ENCODE data around the gene CIAO2A.

The CIAO2A gene

GRCh38 chr15:64037966-64038365 is 55.7 kb downstream of the CIAO2A start:
- no peak for DNase-seq

DNA sequence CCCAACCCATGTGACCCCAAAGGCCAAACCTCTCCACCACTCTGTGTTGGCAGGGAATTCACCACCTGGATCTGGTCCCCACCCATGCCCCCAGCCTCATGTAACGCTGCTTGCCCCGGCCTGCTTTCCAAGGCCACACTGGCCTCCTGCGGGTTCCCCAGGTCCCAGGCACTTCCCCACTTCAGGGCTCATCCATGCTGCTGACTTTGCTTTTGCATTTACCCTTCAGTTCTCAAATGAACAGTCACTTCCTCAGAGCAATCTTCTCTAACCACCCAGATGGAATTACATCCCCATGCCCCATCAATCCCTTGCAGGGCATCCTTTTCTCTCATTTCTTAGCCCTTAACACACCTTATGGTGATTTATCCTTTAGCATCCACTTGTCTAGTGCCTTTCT is 56.5 kb downstream of the CIAO2A start:
- DNase-seq, result no peak

- DNase-seq, result no peak
These were observed 58.1 kb downstream of the CIAO2A start for GRCh38 chr15:64035525-64035924.

GRCh38 chr15:64034519-64034918 is 59.1 kb downstream of the CIAO2A start:
- DNase-seq, result no peak

DNA sequence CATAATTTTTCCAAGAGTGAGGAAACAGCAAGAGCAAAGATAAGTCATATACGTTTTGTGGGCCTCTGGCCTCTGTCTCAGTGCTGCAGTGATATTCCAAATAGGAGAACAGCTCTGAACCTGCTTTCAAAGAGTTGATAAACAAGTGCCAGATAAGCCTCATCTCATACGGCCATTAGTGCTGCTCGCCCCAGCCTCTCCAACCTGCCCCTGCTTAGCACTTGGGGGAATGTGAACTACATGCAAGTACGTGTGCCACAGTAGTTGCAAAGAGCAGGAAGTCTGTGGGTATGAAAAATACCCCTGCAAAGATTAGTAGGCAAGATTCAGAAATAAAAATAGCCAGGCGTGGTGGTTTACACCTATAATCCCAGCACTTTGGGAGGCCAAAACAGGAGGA is 61.3 kb downstream of the CIAO2A start:
- no peak for DNase-seq

DNA sequence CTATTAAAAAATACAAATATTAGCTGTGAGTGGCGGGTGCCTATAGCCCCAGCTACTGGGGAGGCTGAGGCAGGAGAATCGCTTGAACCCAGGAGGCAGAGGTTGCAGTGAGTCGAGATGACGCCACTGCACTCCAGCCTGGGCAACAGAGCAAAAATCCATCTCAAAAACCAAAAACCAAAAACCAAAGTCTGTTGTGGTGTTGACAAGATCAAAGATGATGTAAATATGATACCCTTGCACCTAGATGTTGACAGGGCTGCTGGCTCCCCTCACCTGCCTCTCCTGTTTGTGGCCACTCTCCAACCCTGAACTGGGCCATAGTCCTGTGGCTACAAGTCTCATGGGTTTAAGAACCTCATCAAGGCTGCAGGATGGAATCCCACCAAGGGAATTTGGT is 63.5 kb downstream of the CIAO2A start:
- DNase-seq, result no peak

DNA sequence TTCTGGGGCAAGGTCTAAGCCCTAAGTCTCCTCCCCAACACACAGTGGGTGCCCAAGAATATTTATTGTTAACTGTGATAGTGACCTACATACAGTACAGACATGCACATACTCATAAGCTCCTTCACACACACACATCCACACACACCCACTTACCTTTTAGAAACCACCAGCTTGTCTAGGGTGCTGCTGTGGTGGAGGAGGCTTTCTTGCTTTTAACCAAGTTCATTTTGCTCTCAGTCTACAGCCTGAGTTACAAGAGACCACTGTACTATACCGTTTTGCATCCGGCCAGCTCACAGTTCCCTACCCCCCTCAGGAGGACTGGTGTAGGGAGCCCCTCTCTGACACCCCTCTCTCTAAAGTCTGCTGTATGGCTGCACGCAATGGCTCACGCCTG is 64.0 kb downstream of the CIAO2A start:
- DNase-seq, result no peak

- DNase-seq, result no peak
These were observed 64.5 kb downstream of the CIAO2A start for GRCh38 chr15:64029110-64029509.

- DNase-seq, result no peak
These were observed 67.0 kb downstream of the CIAO2A start for GRCh38 chr15:64026591-64026990.

DNA sequence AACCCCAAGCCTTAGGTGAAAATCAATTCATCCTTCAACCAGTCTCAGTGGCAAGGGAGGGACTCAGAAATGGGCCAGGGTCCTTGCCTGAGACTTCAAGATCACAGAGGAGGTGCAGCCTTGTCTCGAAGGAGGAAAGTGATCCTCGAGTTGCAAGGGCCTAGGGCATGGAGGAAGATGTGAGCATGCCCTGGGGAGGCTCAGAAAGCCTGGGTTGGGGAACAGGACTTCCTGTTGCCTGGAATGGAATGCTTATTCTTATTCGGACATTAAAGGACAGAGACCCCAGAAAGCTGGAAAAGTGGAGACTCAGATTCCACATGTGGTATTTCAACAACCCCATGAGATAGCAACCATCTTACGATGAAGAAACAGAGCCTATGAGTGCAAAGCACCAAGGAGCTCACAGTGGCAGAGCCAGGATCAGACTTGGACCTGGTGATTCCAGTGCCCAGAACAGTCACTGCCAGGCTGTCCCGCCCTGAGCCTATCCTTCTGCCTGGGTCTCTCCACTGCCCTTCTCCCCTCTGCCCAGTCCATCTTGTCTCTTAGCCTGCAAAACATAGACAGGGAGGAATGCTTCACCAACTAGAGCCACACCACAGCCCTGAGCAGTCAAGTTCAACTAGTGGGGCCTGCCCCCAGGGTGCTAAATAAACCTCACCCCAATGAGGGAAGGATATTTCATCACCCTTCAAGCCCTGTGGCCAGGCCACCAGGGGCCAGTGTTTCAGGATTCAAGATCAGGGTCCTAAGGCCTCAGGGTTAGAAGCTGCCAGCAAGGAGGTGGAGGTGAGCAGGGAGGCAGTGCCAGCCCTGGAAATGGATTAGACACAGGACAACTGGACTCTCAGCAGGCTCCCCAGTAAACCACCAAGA is 69.2 kb downstream of the CIAO2A start:
- DNase-seq, result peak; percentile 45 to 71

GRCh38 chr15:64023220-64023619 is 70.4 kb downstream of the CIAO2A start:
- no peak for DNase-seq

- DNase-seq, result no peak
These were observed 71.1 kb downstream of the CIAO2A start for GRCh38 chr15:64022571-64022970.
